Tibial artery (tissue), 4 donors: ENCODE data around the gene ADAM23.

ENCODE experiments used
- DNase-seq, 2 donors: peaks; one replicate each; pipeline ENCODE4 v3.0.0-alpha.2; 2019
- H3K27ac ChIP-seq, 2 donors: fragments of 200-600 bp; sonication (generic) in 1 of 2; 1 replicate in 1 of 2; 2 replicates in 1 of 2; pipeline ENCODE4 v1.5.1; 2018 to 2019; ENCODE audit warnings: mild to moderate bottlenecking in 1 of 2
- H3K27me3 ChIP-seq, 2 donors: fragments of 200-600 bp; sonication (generic) in 1 of 2; one replicate each; pipeline versions ENCODE4 v1.5.1 to v1.6.0; 2016 to 2019
- H3K36me3 ChIP-seq, 3 donors: fragments of 200-600 bp; sonication (generic) in 2 of 3; one replicate each; pipeline ENCODE4 v1.5.1; 2016 to 2019; ENCODE audit warnings: mild to moderate bottlenecking in 2 of 3
- H3K4me1 ChIP-seq, 4 donors: fragments of 200-600 bp; sonication (generic) in 2 of 4; 1 replicate in 3 of 4; 2 replicates in 1 of 4; pipeline ENCODE4 v1.5.1; 2016 to 2019
- H3K4me3 ChIP-seq, 2 donors: fragments of 200-600 bp; sonication (generic) in 1 of 2; 1 replicate in 1 of 2; 2 replicates in 1 of 2; pipeline ENCODE4 v1.5.1; 2018 to 2019; ENCODE audit warnings: mild to moderate bottlenecking in 2 of 2
- H3K9me3 ChIP-seq, 3 donors: fragments of 200-600 bp; sonication (generic) in 1 of 3; one replicate each; pipeline ENCODE4 v1.5.1; 2016 to 2019
- intact Hi-C: fragments of 100-400 bp; cut with DNase I; formaldehyde crosslinking; loops from one replicate; pipeline ENCODE4 v1.15.0; 2023; ENCODE audit warnings: low total_unique reads
- TF ChIP-seq, protein P1 (sequence below), 2 experiments: fragments of 200-600 bp in 1 of 2; fragments of 450-650 bp in 1 of 2; IDR thresholded peaks; one replicate each; pipeline ENCODE4 v1.5.1; 2017 to 2019; ENCODE audit warnings: antibody characterized with exemption in 2 of 2, mild to moderate bottlenecking in 1 of 2, moderate library complexity in 1 of 2

ADAM23 gene

DNA sequence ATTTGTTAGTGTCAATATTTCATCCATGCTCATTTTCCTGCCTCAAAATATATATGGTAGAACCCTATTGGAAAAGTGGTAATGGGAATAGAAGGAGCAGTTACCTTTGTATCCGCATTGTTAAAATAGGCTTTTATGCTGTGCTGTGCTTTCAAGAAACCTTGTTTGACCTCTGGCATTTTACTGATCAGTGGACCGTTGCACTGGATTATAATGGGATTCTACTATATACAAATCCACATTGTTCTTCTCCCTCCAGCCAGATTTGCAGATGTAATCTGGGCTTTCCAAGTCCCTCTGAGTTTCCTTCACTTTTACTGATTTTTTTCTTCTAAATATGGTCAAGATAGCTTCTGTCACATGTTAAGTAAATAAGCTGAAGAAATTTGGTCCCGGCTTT is 175.7 kb downstream of the ADAM23 start:
- no peak overlapping the region for H3K27ac ChIP-seq
- no peaks in the 10 kb centered on the region for H3K27me3 ChIP-seq
- no peaks in the 10 kb centered on the region for H3K36me3 ChIP-seq
- no peaks in the 10 kb centered on the region for H3K9me3 ChIP-seq
- no peak for DNase-seq
- H3K4me1 ChIP-seq = no peaks in the 10 kb centered on the region
- TF ChIP-seq, protein P1, sequence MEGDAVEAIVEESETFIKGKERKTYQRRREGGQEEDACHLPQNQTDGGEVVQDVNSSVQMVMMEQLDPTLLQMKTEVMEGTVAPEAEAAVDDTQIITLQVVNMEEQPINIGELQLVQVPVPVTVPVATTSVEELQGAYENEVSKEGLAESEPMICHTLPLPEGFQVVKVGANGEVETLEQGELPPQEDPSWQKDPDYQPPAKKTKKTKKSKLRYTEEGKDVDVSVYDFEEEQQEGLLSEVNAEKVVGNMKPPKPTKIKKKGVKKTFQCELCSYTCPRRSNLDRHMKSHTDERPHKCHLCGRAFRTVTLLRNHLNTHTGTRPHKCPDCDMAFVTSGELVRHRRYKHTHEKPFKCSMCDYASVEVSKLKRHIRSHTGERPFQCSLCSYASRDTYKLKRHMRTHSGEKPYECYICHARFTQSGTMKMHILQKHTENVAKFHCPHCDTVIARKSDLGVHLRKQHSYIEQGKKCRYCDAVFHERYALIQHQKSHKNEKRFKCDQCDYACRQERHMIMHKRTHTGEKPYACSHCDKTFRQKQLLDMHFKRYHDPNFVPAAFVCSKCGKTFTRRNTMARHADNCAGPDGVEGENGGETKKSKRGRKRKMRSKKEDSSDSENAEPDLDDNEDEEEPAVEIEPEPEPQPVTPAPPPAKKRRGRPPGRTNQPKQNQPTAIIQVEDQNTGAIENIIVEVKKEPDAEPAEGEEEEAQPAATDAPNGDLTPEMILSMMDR (IDR thresholded peaks at IDR 0.05) = no peak
- intact Hi-C loops = no loop called here
- no peak overlapping the region for H3K4me3 ChIP-seq

DNA sequence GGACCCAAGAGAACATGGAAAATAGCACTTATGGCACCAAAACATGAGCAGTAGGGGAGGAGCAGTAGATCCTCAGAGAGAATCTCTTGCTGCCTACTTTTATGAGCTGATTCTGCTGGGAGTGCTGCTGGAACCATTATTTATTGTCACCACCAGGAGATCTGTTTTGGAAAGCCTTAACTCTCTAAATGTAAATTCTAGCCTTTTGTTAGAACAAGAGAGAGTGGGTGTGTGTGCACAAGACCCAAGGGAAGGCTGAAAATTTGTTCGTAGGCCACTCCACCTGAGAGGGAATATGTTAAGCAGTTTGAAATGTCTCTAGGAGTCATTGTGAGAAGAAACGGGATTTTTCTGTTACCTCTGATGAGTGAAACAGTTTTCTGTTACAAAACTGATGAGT is 182.8 kb downstream of the ADAM23 start:
- intact Hi-C loops = no loop called here
- Histone ChIP-seq H3K4me3 (no peak overlapping the region), H3K4me1 (no peaks in the 10 kb centered on the region), H3K36me3 (no peaks in the 10 kb centered on the region), H3K27ac (no peak overlapping the region), H3K9me3 (no peaks in the 10 kb centered on the region), H3K27me3 (no peaks in the 10 kb centered on the region)
- TF ChIP-seq, protein P1 (IDR thresholded peaks at IDR 0.05) = no peak
- DNase-seq = no peak

DNA sequence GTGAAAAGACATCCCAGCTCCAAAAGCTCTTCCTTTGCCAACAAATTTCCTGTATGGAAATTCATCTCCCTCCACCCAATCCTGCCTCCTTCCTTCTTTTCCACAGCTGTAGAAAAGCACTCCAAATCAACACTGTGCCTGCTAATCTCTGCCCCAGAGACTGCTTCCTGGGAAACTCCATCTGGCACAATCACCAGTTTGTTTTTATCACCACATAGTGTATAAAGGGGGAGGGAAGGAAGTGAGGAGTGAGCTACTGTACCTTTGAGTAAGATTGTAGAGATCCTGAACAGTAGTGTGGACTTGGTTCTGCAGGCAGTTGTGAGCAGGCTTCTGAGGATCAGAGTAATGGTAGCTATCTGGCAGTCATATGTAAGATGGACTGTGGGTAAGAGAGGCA is 184.3 kb downstream of the ADAM23 start:
- intact Hi-C loops = no loop called here
- H3K27me3 ChIP-seq = no peaks in the 10 kb centered on the region
- DNase-seq = no peak

DNA sequence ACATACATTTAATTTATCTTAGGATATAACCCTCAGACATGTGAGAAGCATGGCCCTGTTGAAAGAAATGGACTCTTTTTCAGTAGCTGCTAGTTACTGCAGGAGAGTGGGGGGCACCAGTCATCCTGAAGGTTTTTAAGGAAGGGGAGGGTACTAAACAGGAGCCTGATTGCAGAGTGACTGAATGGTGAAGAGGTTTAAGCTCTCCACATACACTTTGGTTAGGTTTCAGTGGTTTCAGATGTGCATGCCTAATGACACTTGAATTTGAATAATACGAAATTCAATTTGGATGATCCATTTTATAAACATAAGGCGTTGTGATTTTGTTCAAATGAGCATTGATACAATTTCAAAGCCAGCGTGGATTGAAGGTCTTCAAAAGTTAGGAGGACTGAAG is 188.0 kb downstream of the ADAM23 start:
- H3K4me3 ChIP-seq = no peak overlapping the region
- intact Hi-C loops = no loop called here
- H3K36me3 ChIP-seq = no peaks in the 10 kb centered on the region
- no peak for DNase-seq
- H3K4me1 ChIP-seq = no peaks in the 10 kb centered on the region
- no peak overlapping the region for H3K27ac ChIP-seq
- H3K27me3 ChIP-seq = no peaks in the 10 kb centered on the region
- TF ChIP-seq, protein P1 (IDR thresholded peaks at IDR 0.05) = no peak
- H3K9me3 ChIP-seq = no peaks in the 10 kb centered on the region

More for the DNA sequence above, 184.3 kb downstream of the ADAM23 start:
- Histone ChIP-seq H3K36me3 (no peaks in the 10 kb centered on the region), H3K9me3 (no peaks in the 10 kb centered on the region), H3K4me1 (no peaks in the 10 kb centered on the region), H3K4me3 (no peak overlapping the region), H3K27ac (no peak overlapping the region)
- TF ChIP-seq, protein P1 (IDR thresholded peaks at IDR 0.05) = no peak

DNA sequence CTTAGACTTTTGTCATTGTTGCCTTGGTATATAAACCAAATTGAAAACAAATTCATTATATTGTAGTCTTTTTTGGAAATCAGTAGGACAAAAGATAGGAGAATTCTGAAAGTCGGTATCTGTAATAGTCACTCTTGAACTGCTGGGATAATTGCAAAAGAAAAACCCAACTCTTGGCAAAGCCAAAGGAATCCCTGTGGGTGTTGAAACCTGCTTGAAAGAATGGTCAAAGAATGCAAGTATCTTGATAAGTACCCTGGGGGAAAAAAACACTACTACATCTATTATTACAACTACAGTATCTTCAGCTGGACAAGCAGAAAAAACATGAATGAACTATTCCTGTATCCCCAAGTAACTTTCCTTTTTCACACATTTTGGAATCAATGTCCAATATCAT is 191.7 kb downstream of the ADAM23 start:
- no peak overlapping the region for H3K27ac ChIP-seq

More for the DNA sequence above, 191.7 kb downstream of the ADAM23 start:
- Histone ChIP-seq H3K36me3 (no peaks in the 10 kb centered on the region), H3K27me3 (no peaks in the 10 kb centered on the region), H3K4me3 (no peak overlapping the region), H3K4me1 (no peaks in the 10 kb centered on the region), H3K9me3 (no peaks in the 10 kb centered on the region)
- intact Hi-C loops = no loop called here
- no peak for DNase-seq
- TF ChIP-seq, protein P1 (IDR thresholded peaks at IDR 0.05) = no peak
